HG03196 (cell line): Measurements from ENCODE around the gene CCDC57.
"Not testable (repeated sequence)": the region's sequence is repeated elsewhere in the genome, so short reads cannot be mapped to it uniquely, and the experiment has no call there.

Experiments used
- ATAC-seq: cut with Tn5 transposase; IDR thresholded peaks from one replicate; pipeline ENCODE4 v1.9.1; 2021; ENCODE audit not compliant: unreplicated experiment

Gene CCDC57, protein sequence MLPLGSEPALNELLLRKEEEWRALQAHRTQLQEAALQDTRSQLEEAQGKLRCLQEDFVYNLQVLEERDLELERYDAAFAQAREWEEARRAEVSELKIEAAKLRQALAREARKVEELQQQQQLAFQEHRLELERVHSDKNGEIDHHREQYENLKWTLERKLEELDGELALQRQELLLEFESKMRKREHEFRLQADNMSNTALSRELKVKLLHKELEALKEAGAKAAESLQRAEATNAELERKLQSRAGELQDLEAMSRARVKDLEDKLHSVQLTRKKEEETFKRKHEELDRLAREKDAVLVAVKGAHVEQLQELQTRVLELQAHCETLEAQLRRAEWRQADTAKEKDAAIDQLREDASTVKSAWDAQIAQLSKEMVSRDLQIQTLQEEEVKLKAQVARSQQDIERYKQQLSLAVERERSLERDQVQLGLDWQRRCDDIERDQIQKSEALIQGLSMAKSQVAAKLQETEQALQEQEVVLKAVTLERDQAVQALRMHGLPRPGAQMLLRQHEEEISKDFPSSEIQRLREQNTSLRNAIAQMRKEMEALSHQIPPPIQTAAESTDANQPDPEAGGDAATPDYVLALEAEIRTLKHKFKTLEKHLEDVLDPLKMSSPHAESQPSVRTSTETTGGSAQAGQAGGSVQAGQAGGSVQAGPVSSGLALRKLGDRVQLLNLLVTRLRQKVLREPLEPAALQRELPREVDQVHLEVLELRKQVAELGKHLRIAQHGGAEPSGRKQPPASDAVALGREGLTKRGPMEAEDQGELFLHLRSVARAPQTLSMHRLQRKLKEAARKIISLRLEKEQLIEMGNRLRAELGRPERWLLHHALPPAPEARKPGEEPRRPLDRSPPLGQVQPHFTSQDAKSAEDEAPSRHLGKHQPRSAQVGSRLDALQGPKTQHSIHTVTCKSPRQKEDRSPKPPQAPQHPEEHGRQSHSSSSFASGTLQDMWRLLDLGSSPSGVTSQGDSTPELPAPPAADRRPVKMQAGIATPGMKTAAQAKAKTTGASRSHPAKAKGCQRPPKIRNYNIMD

GRCh38 chr17:82212331-82213250, at the start of gene CCDC57:
Gene CCDC57 (minus strand): TSS chr17:82212842. CDS start chr17:82201944, 10,898 bp downstream.
- peak; percentile 71 for ATAC-seq

DNA sequence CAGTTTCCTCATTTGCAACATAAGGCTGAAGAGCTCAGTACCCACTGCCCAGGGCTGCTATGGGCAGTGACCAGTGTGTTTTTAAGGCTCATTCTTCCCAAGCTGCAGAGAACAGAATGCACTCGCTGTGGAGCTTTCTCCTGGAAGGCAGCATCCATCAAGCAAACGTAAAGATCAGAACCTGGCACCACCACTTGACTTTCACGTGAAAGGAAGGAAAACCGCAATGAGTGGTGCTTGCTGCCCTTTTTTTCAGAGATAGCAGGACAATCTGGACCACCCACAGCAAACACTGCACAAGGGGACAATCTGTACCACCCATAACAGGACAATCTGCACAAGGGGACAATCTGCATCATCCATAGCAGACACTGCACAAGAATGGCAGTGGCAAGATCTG, 49.7 kb upstream of the CCDC57 start:
- no peak for ATAC-seq

- not testable (repeated sequence) for ATAC-seq
These were observed 47.6 kb upstream of the CCDC57 start for GRCh38 chr17:82259972-82260961.

DNA sequence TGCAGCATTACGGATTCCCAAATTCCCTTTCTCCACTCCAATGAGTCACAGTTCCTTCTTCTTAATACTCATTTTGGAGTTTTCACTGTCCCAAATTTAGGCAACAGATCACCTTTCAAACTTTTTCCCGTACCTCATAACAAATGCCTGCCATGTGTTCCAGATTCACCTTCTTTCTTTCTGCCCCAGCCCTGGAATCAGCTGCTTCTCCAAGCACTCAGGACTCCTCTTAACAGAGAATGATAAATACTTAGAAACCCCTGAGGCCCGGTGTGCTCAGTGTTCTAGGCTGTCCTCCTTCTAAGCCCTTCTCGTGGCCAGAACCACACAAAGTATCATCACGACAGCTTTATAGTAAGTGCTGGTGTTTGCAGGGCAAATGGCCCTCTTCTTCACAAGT, 45.9 kb upstream of the CCDC57 start:
- no peak for ATAC-seq

- ATAC-seq: no peak
These were observed 44.8 kb upstream of the CCDC57 start for GRCh38 chr17:82257473-82257872.

- ATAC-seq: no peak
These were observed 43.7 kb upstream of the CCDC57 start for GRCh38 chr17:82256242-82256885.

DNA sequence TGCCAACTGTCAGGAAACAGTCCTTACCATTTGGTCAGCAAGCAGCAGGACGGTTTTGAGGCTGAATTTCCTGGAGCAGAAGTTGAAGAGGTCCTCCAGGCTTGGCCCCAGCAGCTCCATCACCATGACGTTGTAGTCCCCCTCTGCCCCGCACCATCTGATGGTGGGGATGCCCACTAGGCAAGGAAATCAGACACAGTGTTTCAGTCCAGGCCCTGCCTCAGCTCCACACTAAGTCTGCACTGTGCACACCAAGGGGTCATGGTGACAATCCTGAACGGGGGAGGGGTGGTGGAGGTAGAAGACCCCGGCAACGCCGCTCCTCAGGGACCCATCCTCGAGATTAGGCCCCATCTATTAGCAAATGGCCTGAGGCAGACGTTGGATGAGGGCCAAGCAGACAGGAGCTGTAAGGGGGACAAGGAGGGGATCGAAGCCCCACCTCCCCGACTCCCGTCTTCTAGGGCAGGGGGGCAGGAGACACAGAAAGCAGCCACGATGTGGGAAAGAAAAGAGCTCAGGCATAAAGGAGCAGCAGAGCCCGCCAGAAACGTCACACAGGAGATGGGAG, 42.8 kb upstream of the CCDC57 start:
- no peak for ATAC-seq

DNA sequence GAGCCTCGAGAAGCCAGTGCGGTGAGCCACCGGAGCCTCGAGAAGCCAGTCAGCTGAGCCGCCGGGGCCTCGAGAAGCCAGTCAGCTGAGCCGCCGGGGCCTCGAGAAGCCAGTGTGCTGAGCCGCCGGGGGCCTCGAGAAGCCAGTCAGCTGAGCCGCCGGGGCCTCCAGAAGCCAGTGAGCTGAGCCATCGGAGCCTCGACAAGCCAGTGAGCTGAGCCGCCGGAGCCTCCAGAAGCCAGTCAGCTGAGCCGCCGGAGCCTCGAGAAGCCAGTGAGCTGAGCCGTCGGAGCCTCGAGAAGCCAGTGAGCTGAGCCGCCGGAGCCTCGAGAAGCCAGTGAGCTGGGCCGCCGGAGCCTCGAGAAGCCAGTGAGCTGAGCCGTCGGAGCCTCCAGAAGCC, 42.1 kb upstream of the CCDC57 start:
- ATAC-seq: not testable (repeated sequence)

GRCh38 chr17:82254096-82254495, 41.5 kb upstream of the CCDC57 start:
- ATAC-seq: not testable (repeated sequence)

- no peak for ATAC-seq
These were observed 40.5 kb upstream of the CCDC57 start for GRCh38 chr17:82253179-82253544.

DNA sequence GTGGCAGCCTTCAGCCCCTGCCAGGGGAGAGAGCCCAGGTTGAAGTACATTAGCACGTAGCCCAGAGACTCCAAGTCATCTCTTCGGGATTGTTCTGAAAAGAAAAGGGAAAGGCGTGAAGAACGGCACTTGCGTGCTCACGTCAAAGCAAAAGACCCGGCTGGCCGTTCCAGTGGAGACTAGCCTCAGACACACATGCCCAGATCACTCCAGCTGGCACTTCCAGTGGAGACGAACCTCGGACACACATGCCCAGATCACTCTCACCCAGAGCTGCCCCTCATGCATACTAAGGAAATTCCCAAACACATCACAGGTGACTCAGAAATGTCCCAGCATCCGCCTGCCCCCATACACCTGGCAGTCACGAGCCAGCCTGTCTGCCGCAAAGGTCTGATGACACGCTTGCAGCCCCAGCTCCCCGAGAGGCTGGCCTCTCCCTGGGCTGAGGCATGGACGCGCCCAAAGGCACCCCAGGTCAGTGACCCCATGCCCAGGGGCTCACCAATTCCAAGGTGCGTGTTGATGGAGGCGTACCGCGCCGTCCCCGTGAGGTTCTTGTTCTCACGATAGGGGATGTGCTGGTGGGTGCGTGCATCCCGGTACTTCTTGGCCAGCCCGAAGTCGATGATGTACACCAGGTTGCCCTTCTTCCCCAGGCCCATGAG, 40.0 kb upstream of the CCDC57 start:
- ATAC-seq: no peak

GRCh38 chr17:82250868-82251500, 38.3 kb upstream of the CCDC57 start:
- ATAC-seq: no peak

GRCh38 chr17:82249896-82250581, 37.4 kb upstream of the CCDC57 start:
- no peak for ATAC-seq

- no peak for ATAC-seq
These were observed 36.4 kb upstream of the CCDC57 start for GRCh38 chr17:82248815-82249674.

- ATAC-seq: no peak
These were observed 35.4 kb upstream of the CCDC57 start for GRCh38 chr17:82247856-82248671.
